Measurements from ENCODE around the gene OLFML1. TPM values are rescaled to one million over a fixed set of nuclear protein-coding genes. Genes with fewer than 3 reads are reported as not detected.

OLFML1 gene
- polyA plus RNA-seq, 1 donor from 2014 or later: not detected

GRCh38 chr11:7545611-7546010 lies 60.3 kb downstream of the OLFML1 start:
- H2AFZ ChIP-seq (ENCODE audit: low read depth, low read length): no peak overlapping the region
- no peak overlapping the region for H3K4me3 ChIP-seq (ENCODE audit: low read length)
- no peaks in the 10 kb centered on the region for H3K79me2 ChIP-seq (replicated peaks; ENCODE audit: insufficient read depth, low read length)
- H3F3A ChIP-seq (ENCODE audit: insufficient read depth, low read length, poor library complexity, severe bottlenecking): no peaks in the 10 kb centered on the region
- no peaks in the 10 kb centered on the region for H4K20me1 ChIP-seq (ENCODE audit: insufficient read depth)
- H3K9me3 ChIP-seq (ENCODE audit: low read length): no peaks in the 10 kb centered on the region
- H3K4me2 ChIP-seq (ENCODE audit: low read length): no peak overlapping the region
- no peak overlapping the region for H3K9ac ChIP-seq (ENCODE audit: low read length)
- H3K36me3 ChIP-seq (ENCODE audit: insufficient read depth, low read length): no peaks in the 10 kb centered on the region
- no peaks in the 10 kb centered on the region for H3K27me3 ChIP-seq (ENCODE audit: insufficient read depth, low read depth, low read length)
- H3K27ac ChIP-seq (ENCODE audit: low read length): no peak overlapping the region
- no peaks in the 10 kb centered on the region for H3K9me2 ChIP-seq (ENCODE audit: insufficient read depth, low read length)
- TF ChIP-seq SMC3 (conservative IDR thresholded peaks at IDR 0.05; ENCODE audit: poor library complexity): no peak

- TF ChIP-seq CTCF (IDR thresholded peaks at IDR 0.05; ENCODE audit: poor library complexity, severe bottlenecking) (no peak), EZH2 (IDR thresholded peaks at IDR 0.05; ENCODE audit: borderline replicate concordance, insufficient read depth, low read length, poor library complexity, severe bottlenecking) (no peak), POLR2AphosphoS5 (IDR thresholded peaks at IDR 0.05) (no peak), TAF1 (IDR thresholded peaks at IDR 0.05; ENCODE audit: low read depth) (no peak), REST (IDR thresholded peaks at IDR 0.05; ENCODE audit: borderline replicate concordance) (no peak), EP300 (conservative IDR thresholded peaks at IDR 0.05; ENCODE audit: poor library complexity, severe bottlenecking) (no peak), MXI1 (conservative IDR thresholded peaks at IDR 0.05; ENCODE audit: poor library complexity, severe bottlenecking) (no peak), SMC3 (conservative IDR thresholded peaks at IDR 0.05; ENCODE audit: poor library complexity) (no peak), RAD21 (conservative IDR thresholded peaks at IDR 0.05) (no peak)
- Histone ChIP-seq H3K27me3 (ENCODE audit: insufficient read depth, low read depth, low read length) (no peaks in the 10 kb centered on the region), H3K4me3 (ENCODE audit: low read length) (no peak overlapping the region), H4K20me1 (ENCODE audit: insufficient read depth) (no peaks in the 10 kb centered on the region), H3K9ac (ENCODE audit: low read length) (no peak overlapping the region), H3K27ac (ENCODE audit: low read length) (no peak overlapping the region), H3K9me2 (ENCODE audit: insufficient read depth, low read length) (no peaks in the 10 kb centered on the region), H3K79me2 (replicated peaks; ENCODE audit: insufficient read depth, low read length) (no peaks in the 10 kb centered on the region), H3F3A (ENCODE audit: insufficient read depth, low read length, poor library complexity, severe bottlenecking) (no peaks in the 10 kb centered on the region), H3K4me2 (ENCODE audit: low read length) (no peak overlapping the region), H3K36me3 (ENCODE audit: insufficient read depth, low read length) (no peaks in the 10 kb centered on the region), H3K9me3 (ENCODE audit: low read length) (no peaks in the 10 kb centered on the region), H2AFZ (ENCODE audit: low read depth, low read length) (no peak overlapping the region)
Observed at GRCh38 chr11:7546324-7546791, 61.1 kb downstream of the OLFML1 start.

GRCh38 chr11:7547687-7548086 lies 62.4 kb downstream of the OLFML1 start:
- H2AFZ ChIP-seq (ENCODE audit: low read depth, low read length): no peak overlapping the region
- no peaks in the 10 kb centered on the region for H3K27me3 ChIP-seq (ENCODE audit: insufficient read depth, low read depth, low read length)
- no peaks in the 10 kb centered on the region for H3F3A ChIP-seq (ENCODE audit: insufficient read depth, low read length, poor library complexity, severe bottlenecking)
- TF ChIP-seq RAD21 (conservative IDR thresholded peaks at IDR 0.05) (no peak), MXI1 (conservative IDR thresholded peaks at IDR 0.05; ENCODE audit: poor library complexity, severe bottlenecking) (no peak), REST (IDR thresholded peaks at IDR 0.05; ENCODE audit: borderline replicate concordance) (no peak), SMC3 (conservative IDR thresholded peaks at IDR 0.05; ENCODE audit: poor library complexity) (no peak), CTCF (IDR thresholded peaks at IDR 0.05; ENCODE audit: poor library complexity, severe bottlenecking) (no peak), POLR2AphosphoS5 (IDR thresholded peaks at IDR 0.05) (no peak)
- no peak overlapping the region for H3K9ac ChIP-seq (ENCODE audit: low read length)
- no peak overlapping the region for H3K4me3 ChIP-seq (ENCODE audit: low read length)
- H3K4me2 ChIP-seq (ENCODE audit: low read length): no peak overlapping the region
- no peak overlapping the region for H3K27ac ChIP-seq (ENCODE audit: low read length)
- H3K36me3 ChIP-seq (ENCODE audit: insufficient read depth, low read length): no peaks in the 10 kb centered on the region
- H3K79me2 ChIP-seq (replicated peaks; ENCODE audit: insufficient read depth, low read length): no peaks in the 10 kb centered on the region
- no peaks in the 10 kb centered on the region for H4K20me1 ChIP-seq (ENCODE audit: insufficient read depth)
- H3K9me2 ChIP-seq (ENCODE audit: insufficient read depth, low read length): no peaks in the 10 kb centered on the region
- no peaks in the 10 kb centered on the region for H3K9me3 ChIP-seq (ENCODE audit: low read length)

Measured in neural cell (in vitro differentiated cells).